ENCODE results near the gene PTH1R.

DNA sequence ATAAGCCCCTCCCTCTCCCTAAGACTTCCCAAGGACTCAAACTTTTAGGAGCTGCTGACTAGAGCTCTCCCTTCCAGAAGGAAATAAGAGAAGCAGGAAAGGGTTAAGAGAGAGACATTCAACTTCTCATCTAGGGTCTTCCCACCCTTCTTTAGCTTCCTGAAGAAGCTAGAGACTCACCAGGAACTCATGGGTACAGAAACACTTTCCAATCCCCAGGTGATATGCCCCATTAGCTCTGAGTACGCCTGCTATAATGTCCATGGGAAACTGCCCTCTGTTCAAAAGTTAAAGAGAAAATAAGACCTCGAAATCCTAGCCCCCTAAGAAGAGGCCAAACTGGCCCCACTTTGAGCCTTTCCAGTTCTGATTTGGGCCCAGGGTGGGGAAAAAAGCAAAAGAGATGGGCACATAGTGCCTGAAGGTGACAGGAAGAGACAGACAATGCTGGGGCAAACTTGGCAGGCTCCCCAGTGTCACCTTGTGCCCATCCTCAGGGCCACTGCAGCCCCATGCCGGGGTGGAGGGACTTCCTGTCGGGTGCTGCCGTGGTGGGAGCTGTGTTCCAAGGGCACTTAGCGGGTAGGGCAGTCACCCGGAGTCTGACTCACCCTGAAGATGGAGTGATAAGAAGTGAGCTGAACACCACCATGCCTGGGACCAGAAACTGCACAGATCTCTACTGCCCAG lies 69.5 kb downstream of the PTH1R start:
- TF ChIP-seq POLR2AphosphoS2 (conservative IDR thresholded peaks at IDR 0.05; ENCODE audit: low read length) (no peak), KDM1A (IDR thresholded peaks at IDR 0.05; ENCODE audit: low read depth) (no peak), CEBPB (IDR thresholded peaks at IDR 0.05) (no peak), EP300 (IDR thresholded peaks at IDR 0.05) (no peak), ZFP36 (IDR thresholded peaks at IDR 0.05; ENCODE audit: borderline replicate concordance, partially characterized antibody) (no peak), RFX5 (IDR thresholded peaks at IDR 0.05) (no peak), RAD21 (conservative IDR thresholded peaks at IDR 0.05 in 1 of 2, IDR thresholded peaks at IDR 0.05 in 1 of 2) (no peak)
- TF ChIP-seq, protein P1, sequence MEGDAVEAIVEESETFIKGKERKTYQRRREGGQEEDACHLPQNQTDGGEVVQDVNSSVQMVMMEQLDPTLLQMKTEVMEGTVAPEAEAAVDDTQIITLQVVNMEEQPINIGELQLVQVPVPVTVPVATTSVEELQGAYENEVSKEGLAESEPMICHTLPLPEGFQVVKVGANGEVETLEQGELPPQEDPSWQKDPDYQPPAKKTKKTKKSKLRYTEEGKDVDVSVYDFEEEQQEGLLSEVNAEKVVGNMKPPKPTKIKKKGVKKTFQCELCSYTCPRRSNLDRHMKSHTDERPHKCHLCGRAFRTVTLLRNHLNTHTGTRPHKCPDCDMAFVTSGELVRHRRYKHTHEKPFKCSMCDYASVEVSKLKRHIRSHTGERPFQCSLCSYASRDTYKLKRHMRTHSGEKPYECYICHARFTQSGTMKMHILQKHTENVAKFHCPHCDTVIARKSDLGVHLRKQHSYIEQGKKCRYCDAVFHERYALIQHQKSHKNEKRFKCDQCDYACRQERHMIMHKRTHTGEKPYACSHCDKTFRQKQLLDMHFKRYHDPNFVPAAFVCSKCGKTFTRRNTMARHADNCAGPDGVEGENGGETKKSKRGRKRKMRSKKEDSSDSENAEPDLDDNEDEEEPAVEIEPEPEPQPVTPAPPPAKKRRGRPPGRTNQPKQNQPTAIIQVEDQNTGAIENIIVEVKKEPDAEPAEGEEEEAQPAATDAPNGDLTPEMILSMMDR (IDR thresholded peaks at IDR 0.05), result no peak
- TF ChIP-seq, protein P2, sequence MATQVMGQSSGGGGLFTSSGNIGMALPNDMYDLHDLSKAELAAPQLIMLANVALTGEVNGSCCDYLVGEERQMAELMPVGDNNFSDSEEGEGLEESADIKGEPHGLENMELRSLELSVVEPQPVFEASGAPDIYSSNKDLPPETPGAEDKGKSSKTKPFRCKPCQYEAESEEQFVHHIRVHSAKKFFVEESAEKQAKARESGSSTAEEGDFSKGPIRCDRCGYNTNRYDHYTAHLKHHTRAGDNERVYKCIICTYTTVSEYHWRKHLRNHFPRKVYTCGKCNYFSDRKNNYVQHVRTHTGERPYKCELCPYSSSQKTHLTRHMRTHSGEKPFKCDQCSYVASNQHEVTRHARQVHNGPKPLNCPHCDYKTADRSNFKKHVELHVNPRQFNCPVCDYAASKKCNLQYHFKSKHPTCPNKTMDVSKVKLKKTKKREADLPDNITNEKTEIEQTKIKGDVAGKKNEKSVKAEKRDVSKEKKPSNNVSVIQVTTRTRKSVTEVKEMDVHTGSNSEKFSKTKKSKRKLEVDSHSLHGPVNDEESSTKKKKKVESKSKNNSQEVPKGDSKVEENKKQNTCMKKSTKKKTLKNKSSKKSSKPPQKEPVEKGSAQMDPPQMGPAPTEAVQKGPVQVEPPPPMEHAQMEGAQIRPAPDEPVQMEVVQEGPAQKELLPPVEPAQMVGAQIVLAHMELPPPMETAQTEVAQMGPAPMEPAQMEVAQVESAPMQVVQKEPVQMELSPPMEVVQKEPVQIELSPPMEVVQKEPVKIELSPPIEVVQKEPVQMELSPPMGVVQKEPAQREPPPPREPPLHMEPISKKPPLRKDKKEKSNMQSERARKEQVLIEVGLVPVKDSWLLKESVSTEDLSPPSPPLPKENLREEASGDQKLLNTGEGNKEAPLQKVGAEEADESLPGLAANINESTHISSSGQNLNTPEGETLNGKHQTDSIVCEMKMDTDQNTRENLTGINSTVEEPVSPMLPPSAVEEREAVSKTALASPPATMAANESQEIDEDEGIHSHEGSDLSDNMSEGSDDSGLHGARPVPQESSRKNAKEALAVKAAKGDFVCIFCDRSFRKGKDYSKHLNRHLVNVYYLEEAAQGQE (IDR thresholded peaks at IDR 0.05), result no peak
